Loucy (cell line): Measurements from ENCODE around the gene MAPKAP1.

Source experiments
- EZH2phosphoT487 ChIP-seq: fragments of 200-600 bp; IDR thresholded peaks from 2 replicates; pipeline ENCODE4 v1.6.1; 2018; ENCODE audit warnings: antibody characterized with exemption, mild to moderate bottlenecking, moderate library complexity, borderline replicate concordance
- TF ChIP-seq, protein P1 (sequence below): fragments of 200-600 bp; sonication (generic); conservative IDR thresholded peaks from 2 replicates; pipeline ENCODE4 v1.5.1; 2014; ENCODE audit warnings: mild to moderate bottlenecking, antibody characterized with exemption, low read length

- TF ChIP-seq, protein P1, sequence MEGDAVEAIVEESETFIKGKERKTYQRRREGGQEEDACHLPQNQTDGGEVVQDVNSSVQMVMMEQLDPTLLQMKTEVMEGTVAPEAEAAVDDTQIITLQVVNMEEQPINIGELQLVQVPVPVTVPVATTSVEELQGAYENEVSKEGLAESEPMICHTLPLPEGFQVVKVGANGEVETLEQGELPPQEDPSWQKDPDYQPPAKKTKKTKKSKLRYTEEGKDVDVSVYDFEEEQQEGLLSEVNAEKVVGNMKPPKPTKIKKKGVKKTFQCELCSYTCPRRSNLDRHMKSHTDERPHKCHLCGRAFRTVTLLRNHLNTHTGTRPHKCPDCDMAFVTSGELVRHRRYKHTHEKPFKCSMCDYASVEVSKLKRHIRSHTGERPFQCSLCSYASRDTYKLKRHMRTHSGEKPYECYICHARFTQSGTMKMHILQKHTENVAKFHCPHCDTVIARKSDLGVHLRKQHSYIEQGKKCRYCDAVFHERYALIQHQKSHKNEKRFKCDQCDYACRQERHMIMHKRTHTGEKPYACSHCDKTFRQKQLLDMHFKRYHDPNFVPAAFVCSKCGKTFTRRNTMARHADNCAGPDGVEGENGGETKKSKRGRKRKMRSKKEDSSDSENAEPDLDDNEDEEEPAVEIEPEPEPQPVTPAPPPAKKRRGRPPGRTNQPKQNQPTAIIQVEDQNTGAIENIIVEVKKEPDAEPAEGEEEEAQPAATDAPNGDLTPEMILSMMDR, result no peak
- TF ChIP-seq EZH2phosphoT487, result no peak
Observed at GRCh38 chr9:125536776-125537175, 170.2 kb downstream of the MAPKAP1 start.
